ENCODE results near the gene TSGA10.

DNA sequence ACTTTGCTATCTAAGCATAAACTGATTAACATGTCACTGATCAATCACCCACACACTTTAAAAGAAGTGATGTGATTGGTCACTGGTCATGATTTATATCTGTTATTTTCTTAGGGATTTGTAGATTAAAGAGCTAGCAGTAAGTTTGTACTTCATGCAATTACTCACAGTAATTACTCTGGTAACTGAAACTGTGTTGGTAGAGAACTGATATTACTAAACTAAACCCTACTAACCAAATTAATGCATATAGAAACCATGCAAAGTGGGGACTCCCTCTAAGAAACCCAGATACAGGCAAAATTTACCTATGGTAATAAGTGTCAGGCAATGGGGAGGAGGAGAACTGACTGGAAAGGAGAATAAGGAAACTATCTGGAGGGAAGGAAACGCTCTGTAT, 58.0 kb downstream of the TSGA10 start:
- no peak for TF ChIP-seq ZNF140 (tag by site-specific recombination; IDR thresholded peaks at IDR 0.05)
- no peak for TF ChIP-seq KLF7 (tag by site-specific recombination; IDR thresholded peaks at IDR 0.05; ENCODE audit: borderline replicate concordance)
- TF ChIP-seq ZNF169 (tag by site-specific recombination; IDR thresholded peaks at IDR 0.05) = no peak
- TF ChIP-seq, protein P1, sequence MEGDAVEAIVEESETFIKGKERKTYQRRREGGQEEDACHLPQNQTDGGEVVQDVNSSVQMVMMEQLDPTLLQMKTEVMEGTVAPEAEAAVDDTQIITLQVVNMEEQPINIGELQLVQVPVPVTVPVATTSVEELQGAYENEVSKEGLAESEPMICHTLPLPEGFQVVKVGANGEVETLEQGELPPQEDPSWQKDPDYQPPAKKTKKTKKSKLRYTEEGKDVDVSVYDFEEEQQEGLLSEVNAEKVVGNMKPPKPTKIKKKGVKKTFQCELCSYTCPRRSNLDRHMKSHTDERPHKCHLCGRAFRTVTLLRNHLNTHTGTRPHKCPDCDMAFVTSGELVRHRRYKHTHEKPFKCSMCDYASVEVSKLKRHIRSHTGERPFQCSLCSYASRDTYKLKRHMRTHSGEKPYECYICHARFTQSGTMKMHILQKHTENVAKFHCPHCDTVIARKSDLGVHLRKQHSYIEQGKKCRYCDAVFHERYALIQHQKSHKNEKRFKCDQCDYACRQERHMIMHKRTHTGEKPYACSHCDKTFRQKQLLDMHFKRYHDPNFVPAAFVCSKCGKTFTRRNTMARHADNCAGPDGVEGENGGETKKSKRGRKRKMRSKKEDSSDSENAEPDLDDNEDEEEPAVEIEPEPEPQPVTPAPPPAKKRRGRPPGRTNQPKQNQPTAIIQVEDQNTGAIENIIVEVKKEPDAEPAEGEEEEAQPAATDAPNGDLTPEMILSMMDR (tag by site-specific recombination; IDR thresholded peaks at IDR 0.05) = no peak
- no peak for TF ChIP-seq ZNF121 (tag by site-specific recombination; IDR thresholded peaks at IDR 0.05)
- no peak for TF ChIP-seq ZNF530 (tag by site-specific recombination; IDR thresholded peaks at IDR 0.05; ENCODE audit: low read depth)
- no peak for TF ChIP-seq ZNF112 (tag by site-specific recombination; IDR thresholded peaks at IDR 0.05)
